GM12801 (cell line): ENCODE results near the gene OAS2.

Experiments
- TF ChIP-seq, protein P1 (sequence below): IDR thresholded peaks from one replicate; pipeline ENCODE4 v1.5.1; 2011; ENCODE audit warnings: control low read depth; ENCODE audit not compliant: insufficient read length; ENCODE audit errors: extremely low read depth

The OAS2 gene

DNA sequence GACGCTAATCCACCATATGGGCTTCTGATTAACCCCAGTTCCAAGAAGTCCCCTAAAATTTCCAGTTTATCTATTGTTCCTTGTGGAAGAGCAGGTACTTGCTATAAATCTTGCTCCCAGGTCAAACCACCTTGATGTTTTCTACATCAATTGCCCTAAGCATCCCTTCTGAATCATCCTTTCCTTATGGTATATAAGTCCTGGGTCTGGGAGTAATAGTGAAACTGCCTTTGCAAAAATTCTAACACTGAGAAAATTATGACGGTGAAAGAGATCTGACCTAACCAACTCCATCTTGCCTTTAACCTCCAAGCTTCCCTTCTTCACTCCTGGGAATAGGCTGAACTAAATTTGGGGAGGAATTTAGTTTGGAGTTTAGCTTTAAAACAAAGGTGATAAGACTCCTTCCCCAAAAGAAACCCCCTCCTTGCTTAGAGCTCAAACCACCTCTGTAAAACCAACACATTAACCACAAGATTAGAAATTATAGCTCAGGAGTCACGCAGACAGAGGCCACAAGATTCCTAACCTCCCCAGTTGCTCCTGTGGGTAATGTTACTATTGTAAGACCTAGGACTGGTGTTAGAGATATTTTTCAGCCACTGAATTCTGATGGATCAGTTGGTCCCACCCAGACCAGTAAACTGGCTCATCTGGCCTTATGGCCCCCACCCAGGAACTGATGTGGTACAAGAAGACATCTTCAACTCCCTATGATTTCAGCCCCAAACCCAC, 44.4 kb downstream of the OAS2 start:
- TF ChIP-seq, protein P1, sequence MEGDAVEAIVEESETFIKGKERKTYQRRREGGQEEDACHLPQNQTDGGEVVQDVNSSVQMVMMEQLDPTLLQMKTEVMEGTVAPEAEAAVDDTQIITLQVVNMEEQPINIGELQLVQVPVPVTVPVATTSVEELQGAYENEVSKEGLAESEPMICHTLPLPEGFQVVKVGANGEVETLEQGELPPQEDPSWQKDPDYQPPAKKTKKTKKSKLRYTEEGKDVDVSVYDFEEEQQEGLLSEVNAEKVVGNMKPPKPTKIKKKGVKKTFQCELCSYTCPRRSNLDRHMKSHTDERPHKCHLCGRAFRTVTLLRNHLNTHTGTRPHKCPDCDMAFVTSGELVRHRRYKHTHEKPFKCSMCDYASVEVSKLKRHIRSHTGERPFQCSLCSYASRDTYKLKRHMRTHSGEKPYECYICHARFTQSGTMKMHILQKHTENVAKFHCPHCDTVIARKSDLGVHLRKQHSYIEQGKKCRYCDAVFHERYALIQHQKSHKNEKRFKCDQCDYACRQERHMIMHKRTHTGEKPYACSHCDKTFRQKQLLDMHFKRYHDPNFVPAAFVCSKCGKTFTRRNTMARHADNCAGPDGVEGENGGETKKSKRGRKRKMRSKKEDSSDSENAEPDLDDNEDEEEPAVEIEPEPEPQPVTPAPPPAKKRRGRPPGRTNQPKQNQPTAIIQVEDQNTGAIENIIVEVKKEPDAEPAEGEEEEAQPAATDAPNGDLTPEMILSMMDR, result no peak

DNA sequence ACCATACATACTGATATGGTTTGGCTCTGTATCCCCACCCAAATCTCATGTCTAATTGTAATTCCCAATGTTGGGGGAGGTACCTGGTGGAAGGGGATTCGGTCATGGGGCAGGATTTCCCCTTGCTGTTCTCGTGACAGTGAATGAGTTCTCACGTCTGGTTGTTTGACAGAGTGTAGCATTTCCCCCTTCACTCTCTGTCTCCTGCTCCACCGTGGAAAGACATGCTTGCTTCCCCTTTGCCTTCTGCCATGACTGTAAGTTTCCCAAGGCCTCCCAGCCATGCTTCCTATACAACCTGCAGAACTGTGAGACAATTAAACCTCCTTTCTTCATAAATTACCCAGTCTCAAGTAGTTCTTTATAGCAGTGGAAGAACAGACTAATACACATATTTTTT, 49.4 kb downstream of the OAS2 start:
- TF ChIP-seq, protein P1, result no peak

DNA sequence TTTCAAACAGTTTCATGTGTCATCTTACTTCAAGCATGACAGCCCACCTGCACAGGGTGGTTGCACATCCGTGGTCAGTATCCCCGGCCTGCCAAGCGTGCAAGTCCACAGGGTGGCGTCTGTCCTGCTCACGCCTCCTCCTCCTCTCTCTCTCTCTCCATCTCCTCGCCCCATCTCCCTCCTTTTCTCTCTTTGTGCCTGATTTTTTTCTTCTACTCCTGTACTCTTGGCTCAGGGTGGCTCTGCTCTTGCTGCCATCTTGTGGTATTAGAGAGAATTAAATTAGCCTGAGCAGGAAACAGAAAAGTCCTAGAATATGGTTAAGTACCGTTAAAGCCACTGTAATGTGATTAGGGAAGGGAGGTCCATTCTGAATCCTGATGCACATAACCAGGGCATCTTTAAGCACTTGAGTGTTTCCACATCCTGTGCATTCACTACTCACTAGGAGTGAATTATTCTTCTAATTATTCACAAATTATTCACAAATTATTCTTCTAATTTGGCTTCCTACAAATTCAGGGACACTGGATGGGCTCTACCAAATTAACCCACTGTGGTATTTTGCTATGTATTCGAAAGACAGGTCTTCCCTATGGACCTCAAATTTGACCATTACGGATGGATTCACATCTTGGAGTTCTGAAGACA, 52.7 kb downstream of the OAS2 start:
- TF ChIP-seq, protein P1, result no peak

DNA sequence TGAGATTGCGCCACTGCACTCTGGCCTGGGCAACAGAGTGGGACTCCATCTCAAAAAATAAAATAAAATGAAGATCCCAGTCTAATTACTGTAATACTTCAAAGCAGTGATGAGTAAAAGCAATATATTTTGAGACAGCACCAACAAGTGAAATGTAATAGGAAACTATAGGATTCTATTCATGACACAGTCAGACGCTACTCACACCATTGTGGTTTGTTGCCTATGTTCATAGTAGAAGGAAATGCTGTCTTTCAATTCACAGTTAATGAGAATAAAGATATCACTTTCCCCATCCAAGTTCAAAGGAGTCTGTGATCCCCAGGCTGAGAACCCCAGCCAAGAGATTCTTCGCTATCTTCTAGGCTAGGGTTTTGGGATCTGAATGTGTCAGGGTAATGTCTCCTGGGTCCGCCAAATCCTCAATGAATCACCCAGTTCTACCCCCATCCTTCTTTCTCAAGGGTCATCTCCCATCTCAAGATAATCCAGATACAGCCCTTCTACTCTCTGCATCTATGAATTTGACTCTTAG, 61.7 kb downstream of the OAS2 start:
- TF ChIP-seq, protein P1, result no peak

DNA sequence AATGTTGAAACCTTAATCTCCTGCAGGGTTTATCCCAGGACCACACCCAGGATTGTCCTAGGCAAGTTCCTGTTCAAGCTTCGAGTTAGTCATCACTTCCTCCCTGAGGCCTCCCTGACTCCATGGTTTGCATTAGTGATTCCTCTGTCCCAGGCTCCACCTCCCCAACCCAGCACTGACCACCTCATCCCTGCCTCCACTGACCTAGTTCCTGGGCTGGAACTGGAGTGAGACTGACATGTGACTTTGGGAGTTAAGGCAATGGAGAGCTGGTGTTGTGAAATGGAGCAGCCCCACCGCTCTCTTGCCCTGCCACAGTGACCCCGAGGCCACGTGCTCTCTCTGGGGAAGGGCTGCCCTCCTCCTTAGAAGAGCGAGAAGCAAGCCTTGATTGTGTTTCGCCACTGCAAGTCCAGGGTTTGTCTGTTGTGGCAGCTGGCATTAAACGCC, 62.4 kb downstream of the OAS2 start:
- TF ChIP-seq, protein P1, result no peak

DNA sequence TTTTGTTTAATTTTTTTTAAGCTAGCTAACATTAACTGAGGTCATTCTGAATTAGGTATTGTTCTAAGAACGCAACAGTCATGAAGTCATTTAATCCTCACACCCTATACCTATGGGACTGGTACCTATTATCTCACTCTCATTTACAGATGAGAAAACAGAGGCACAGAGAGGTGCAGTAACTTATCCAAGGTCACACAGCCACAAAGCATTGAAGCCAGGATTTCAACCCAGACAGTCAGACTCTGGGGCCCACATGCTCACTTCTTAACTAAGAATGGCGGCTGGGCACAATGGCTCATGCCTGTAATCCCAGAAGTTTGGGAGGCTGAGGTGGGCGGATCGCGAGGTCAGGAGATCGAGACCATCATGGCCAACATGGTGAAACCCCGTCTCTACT, 63.2 kb downstream of the OAS2 start:
- TF ChIP-seq, protein P1, result no peak

DNA sequence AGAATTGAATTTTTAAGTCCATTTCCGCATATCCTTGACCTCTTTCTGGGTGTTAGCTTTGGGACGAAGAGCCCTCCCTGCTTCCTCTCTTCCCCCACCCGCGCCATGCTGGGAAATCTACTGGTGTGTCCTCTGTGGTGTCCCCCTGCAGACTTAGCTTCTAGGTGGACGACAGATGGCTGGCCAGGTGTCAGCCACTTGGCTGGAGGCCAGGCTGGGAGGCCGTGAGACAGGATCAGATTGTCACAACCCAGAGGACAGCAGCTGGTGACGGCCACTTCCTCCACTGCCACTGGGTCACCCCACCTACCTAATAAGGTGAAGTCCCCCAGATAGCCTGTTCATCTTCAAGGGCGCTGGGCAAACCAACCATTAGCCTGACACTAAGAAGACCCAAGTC, 64.9 kb downstream of the OAS2 start:
- TF ChIP-seq, protein P1, result no peak
